Memory B cell (primary cell): ENCODE results near the gene DTX2.
A peak's percentile ranks its signal among the peaks of the same experiment; 100 is the strongest.
"Not testable (repeated sequence)": the region's sequence is repeated elsewhere in the genome, so short reads cannot be mapped to it uniquely, and the experiment has no call there.

Experiments
- ATAC-seq: fragments of 150-1000 bp; cut with Tn5 transposase; 2 replicates; pipeline ENCODE4 v1.10.0; 2021; ENCODE audit warnings: low read depth, mild to moderate bottlenecking, moderate library complexity
- DNase-seq, 2 donors: peaks; one replicate each; pipeline ENCODE4 v3.0.0; 2022; ENCODE audit warnings: low spot score in 2 of 2
- H3K27ac Mint-ChIP-seq: one replicate; pipeline ENCODE4 v1.8.0; 2022; ENCODE audit warnings: mild to moderate bottlenecking, moderate library complexity, mixed read lengths
- H3K27me3 Mint-ChIP-seq: one replicate; pipeline ENCODE4 v1.8.0; 2022; ENCODE audit warnings: mixed read lengths
- H3K36me3 Mint-ChIP-seq: one replicate; pipeline ENCODE4 v1.8.0; 2022; ENCODE audit warnings: mild to moderate bottlenecking, mixed read lengths
- H3K4me1 Mint-ChIP-seq: one replicate; pipeline ENCODE4 v1.8.0; 2022; ENCODE audit warnings: mixed read lengths
- H3K4me3 Mint-ChIP-seq: one replicate; pipeline ENCODE4 v1.8.0; 2022; ENCODE audit warnings: mild to moderate bottlenecking, moderate library complexity, mixed read lengths
- H3K9me3 Mint-ChIP-seq: one replicate; pipeline ENCODE4 v1.8.0; 2022; ENCODE audit warnings: mixed read lengths

The DTX2 gene

GRCh38 chr7:76507723-76508406 lies 46.4 kb downstream of the DTX2 start:
- peaks cover 3% of the 10 kb centered on the region for H3K36me3 Mint-ChIP-seq
- H3K27me3 Mint-ChIP-seq: no peaks in the 10 kb centered on the region
- DNase-seq (no peak), ATAC-seq (no peak)
- no peak overlapping the region for H3K4me3 Mint-ChIP-seq
- no peaks in the 10 kb centered on the region for H3K4me1 Mint-ChIP-seq
- no peaks in the 10 kb centered on the region for H3K9me3 Mint-ChIP-seq
- H3K27ac Mint-ChIP-seq: no peak overlapping the region

- H3K4me1 Mint-ChIP-seq: no peaks in the 10 kb centered on the region
- no peaks in the 10 kb centered on the region for H3K36me3 Mint-ChIP-seq
- H3K4me3 Mint-ChIP-seq: no peak within 1 kb of the TSS
- no peak for DNase-seq
- no peak for ATAC-seq
- no peaks in the 10 kb centered on the region for H3K9me3 Mint-ChIP-seq
- no peak within 1 kb of the TSS for H3K27ac Mint-ChIP-seq
- no peaks in the 10 kb centered on the region for H3K27me3 Mint-ChIP-seq
Measured at GRCh38 chr7:76509931-76510877, 48.7 kb downstream of the DTX2 start, which contains the start of gene UPK3B. UPK3B (plus strand) TSS chr7:76510552; CDS start chr7:76510653, 101 bp downstream.

GRCh38 chr7:76511200-76511910 lies 49.8 kb downstream of the DTX2 start:
- H3K27ac Mint-ChIP-seq, ATAC-seq, H3K36me3 Mint-ChIP-seq, H3K4me1 Mint-ChIP-seq, H3K9me3 Mint-ChIP-seq, H3K27me3 Mint-ChIP-seq, DNase-seq, H3K4me3 Mint-ChIP-seq: not testable (repeated sequence)

- not testable (repeated sequence) for H3K27ac Mint-ChIP-seq, DNase-seq, H3K9me3 Mint-ChIP-seq, H3K27me3 Mint-ChIP-seq, H3K4me3 Mint-ChIP-seq, H3K36me3 Mint-ChIP-seq, ATAC-seq, H3K4me1 Mint-ChIP-seq
Measured at GRCh38 chr7:76511911-76512885, 50.7 kb downstream of the DTX2 start.

- DNase-seq (no peak), ATAC-seq (no peak)
- Mint-ChIP-seq H3K4me1 (no peaks in the 10 kb centered on the region), H3K9me3 (no peaks in the 10 kb centered on the region), H3K4me3 (no peak overlapping the region), H3K27ac (no peak overlapping the region), H3K36me3 (no peaks in the 10 kb centered on the region), H3K27me3 (peaks cover 1% of the 10 kb centered on the region)
Measured at GRCh38 chr7:76512941-76513816, 51.7 kb downstream of the DTX2 start.

DNA sequence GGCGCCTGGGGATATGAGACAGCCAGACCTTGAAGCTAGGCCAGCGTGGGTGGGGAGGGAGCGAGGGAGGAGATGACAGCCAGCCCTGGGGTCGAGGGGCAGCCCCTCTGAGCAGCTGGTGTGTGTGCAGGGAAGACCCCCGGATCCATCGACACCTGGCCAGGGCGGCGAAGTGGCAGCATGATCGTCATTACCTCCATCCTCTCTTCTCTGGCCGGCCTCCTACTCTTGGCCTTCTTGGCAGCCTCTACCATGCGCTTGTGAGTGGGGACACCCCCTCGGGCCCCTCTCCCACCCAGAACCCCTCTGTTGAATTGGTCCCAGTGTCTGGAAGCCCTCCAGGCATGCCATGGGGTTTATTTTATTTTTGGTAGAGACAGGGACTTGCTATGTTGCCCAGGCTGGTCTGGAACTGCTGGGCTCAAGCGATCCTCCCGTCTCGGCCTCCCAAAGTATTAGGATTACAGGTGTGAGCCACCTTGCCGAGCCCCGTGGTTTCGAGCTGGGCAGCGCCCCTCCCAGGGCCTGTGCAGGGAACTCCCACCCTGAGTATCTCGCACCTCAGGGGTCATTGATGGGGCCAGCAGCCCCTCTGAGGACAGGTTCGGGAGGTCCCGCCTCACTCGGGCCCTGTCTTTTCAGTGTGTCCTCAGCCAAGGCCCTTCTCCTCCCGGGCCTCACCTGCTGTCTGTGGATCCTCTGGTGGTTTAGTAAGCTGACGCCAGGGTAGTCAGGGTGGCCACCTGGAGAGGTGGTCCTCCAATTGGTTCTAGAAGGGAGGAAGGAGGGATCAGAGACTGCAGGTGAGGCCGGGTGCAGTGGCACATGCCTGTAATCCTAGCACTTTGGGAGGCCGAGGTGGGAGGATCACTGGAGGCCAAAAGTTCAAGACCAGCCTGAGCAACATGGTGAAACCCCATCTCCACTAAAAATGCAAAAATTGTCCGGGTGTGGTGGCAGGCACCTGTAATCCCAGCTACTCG lies 52.6 kb downstream of the DTX2 start:
- no peak overlapping the region for H3K4me3 Mint-ChIP-seq
- H3K36me3 Mint-ChIP-seq: no peaks in the 10 kb centered on the region
- no peak overlapping the region for H3K27ac Mint-ChIP-seq
- no peak for ATAC-seq
- H3K27me3 Mint-ChIP-seq: peaks cover 1% of the 10 kb centered on the region
- no peaks in the 10 kb centered on the region for H3K9me3 Mint-ChIP-seq
- no peak for DNase-seq
- no peaks in the 10 kb centered on the region for H3K4me1 Mint-ChIP-seq

DNA sequence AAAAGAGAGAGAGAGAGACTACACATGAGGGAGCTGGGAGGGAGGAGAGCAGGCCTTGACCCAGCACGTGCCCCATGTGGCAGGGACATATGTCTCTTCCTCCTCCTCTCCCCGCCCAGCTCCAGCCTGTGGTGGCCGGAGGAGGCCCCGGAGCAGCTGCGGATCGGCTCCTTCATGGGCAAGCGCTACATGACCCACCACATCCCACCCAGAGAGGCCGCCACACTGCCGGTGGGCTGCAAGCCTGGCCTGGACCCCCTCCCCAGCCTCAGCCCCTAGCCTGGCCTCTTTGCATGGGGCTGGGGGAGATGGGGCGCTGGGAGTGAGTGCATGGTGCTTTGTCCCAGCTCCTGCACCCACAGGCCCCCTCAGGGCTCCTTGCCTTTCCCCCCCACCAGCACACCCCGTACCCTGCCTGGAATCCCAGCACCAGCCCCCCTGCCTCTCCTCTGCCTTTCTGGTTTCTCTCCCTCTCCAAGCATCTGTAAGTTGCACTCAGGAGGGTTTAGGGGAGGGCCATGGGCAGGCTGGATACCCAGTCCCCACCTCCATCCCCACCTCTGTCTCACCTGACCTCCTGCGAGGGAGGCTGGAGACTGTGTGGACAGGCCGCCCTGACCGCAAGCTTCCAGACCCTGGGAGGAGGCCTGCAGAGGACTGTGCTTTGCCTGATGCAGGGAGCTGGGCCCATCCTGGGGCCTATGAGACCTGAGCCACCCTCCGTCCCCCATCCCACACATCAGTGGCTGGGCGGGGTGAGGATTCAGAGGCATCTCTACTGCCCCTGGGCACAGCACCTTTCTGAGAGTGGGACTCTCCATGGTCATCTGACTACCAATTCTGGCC lies 53.6 kb downstream of the DTX2 start:
- Mint-ChIP-seq H3K27me3 (peaks cover 1% of the 10 kb centered on the region), H3K4me3 (no peak overlapping the region), H3K9me3 (no peaks in the 10 kb centered on the region), H3K27ac (no peak overlapping the region), H3K36me3 (no peaks in the 10 kb centered on the region), H3K4me1 (no peaks in the 10 kb centered on the region)
- DNase-seq (no peak), ATAC-seq (no peak)

- DNase-seq (peak; percentile 44 to 67), ATAC-seq (peak; percentile 77)
- Mint-ChIP-seq H3K27ac (no peak overlapping the region), H3K9me3 (no peaks in the 10 kb centered on the region), H3K36me3 (no peaks in the 10 kb centered on the region), H3K4me3 (no peak overlapping the region), H3K27me3 (peaks cover 1% of the 10 kb centered on the region), H3K4me1 (no peaks in the 10 kb centered on the region)
Measured at GRCh38 chr7:76515999-76516443, 54.5 kb downstream of the DTX2 start.

- not testable (repeated sequence) for ATAC-seq, DNase-seq, H3K4me3 Mint-ChIP-seq, H3K27me3 Mint-ChIP-seq, H3K27ac Mint-ChIP-seq, H3K4me1 Mint-ChIP-seq, H3K9me3 Mint-ChIP-seq, H3K36me3 Mint-ChIP-seq
Measured at GRCh38 chr7:76516932-76517331, 55.4 kb downstream of the DTX2 start.

GRCh38 chr7:76526183-76526582 lies 64.7 kb downstream of the DTX2 start:
- DNase-seq, H3K4me1 Mint-ChIP-seq, H3K36me3 Mint-ChIP-seq, ATAC-seq, H3K27me3 Mint-ChIP-seq, H3K9me3 Mint-ChIP-seq, H3K4me3 Mint-ChIP-seq, H3K27ac Mint-ChIP-seq: not testable (repeated sequence)

- H3K27ac Mint-ChIP-seq, H3K9me3 Mint-ChIP-seq, H3K4me1 Mint-ChIP-seq, H3K36me3 Mint-ChIP-seq, H3K27me3 Mint-ChIP-seq, ATAC-seq, H3K4me3 Mint-ChIP-seq, DNase-seq: not testable (repeated sequence)
Measured at GRCh38 chr7:76531643-76532042, 70.1 kb downstream of the DTX2 start.
